Measurements from ENCODE around the gene RUVBL1.

DNA sequence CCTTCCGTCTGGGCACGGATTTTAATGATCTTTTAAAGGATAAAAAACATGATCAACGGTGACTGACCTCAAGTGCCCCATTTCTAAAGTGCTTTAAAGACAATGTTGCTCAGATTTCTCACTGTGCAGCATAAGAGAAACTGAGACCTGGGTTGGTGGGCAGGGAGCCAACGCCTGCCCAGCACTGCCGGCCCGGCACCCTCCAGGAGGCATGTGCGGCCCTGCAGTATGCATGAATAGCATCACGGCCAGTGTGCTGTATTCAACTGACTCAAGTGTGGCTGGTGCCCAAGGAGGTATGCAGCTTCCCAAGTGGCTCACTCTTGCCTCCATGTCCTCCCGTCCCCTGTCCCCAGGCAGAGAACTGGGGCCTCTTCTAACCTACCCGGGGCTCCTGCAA, 41.1 kb downstream of the RUVBL1 start:
- TF ChIP-seq, protein P1, sequence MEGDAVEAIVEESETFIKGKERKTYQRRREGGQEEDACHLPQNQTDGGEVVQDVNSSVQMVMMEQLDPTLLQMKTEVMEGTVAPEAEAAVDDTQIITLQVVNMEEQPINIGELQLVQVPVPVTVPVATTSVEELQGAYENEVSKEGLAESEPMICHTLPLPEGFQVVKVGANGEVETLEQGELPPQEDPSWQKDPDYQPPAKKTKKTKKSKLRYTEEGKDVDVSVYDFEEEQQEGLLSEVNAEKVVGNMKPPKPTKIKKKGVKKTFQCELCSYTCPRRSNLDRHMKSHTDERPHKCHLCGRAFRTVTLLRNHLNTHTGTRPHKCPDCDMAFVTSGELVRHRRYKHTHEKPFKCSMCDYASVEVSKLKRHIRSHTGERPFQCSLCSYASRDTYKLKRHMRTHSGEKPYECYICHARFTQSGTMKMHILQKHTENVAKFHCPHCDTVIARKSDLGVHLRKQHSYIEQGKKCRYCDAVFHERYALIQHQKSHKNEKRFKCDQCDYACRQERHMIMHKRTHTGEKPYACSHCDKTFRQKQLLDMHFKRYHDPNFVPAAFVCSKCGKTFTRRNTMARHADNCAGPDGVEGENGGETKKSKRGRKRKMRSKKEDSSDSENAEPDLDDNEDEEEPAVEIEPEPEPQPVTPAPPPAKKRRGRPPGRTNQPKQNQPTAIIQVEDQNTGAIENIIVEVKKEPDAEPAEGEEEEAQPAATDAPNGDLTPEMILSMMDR (optimal IDR thresholded peaks at IDR 0.05 in 1 of 3, IDR thresholded peaks at IDR 0.05 in 1 of 3, conservative IDR thresholded peaks at IDR 0.05 in 1 of 3; ENCODE audit: extremely low read depth in 1 of 3, insufficient read depth in 2 of 3, low read length in 3 of 3): no peak
- no peak for TF ChIP-seq EZH2 (IDR thresholded peaks at IDR 0.05; ENCODE audit: low read length)
